ENCODE results near the gene DLGAP4. TPM values are rescaled to one million over a fixed set of nuclear protein-coding genes. Genes with fewer than 3 reads are reported as not detected.
"Not testable (repeated sequence)": the region's sequence is repeated elsewhere in the genome, so short reads cannot be mapped to it uniquely, and the experiment has no call there.

DLGAP4 gene
- total RNA-seq, 1 donor from 2014 or later: 46.3 TPM

DNA sequence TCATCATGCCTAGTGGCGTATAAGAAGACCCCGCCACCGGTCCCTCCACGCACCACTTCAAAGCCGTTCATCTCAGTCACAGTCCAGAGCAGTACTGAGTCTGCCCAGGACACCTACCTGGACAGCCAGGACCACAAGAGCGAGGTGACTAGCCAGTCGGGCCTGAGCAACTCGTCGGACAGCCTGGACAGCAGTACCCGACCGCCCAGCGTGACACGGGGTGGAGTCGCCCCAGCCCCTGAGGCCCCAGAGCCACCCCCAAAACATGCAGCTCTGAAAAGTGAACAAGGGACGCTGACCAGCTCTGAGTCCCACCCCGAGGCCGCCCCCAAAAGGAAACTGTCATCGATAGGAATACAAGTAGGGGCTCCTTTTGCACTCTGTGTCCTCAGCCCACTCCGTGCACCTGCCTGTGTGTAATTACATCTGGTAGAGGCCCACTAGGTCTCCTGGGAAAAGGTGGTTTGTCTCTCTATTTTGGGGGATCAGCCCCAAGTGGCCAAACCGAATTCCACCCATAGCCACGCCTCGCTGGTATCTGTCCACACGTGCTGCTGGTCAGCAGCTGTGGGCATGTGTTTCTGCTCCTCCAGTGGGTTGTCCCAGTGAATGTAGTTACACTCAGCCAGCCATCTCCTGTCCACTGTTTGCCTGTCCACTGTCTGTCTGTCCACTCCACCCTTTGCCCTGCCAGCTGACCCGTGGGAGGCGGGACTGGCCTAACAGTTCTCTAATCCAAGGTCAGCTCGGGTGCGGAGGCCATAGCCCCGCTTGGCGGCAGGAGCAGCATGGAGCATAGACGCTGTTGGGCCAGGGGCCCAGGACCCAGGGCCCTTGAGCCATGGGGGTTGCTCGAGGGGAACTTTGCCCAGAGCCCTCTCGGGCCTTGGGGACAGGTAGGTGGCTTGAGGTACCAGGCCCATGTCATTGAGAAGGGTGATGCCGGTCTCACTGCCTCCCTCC is 190.8 kb downstream of the DLGAP4 start:
- intact Hi-C loops (cut with micrococcal nuclease): no loop called here

DNA sequence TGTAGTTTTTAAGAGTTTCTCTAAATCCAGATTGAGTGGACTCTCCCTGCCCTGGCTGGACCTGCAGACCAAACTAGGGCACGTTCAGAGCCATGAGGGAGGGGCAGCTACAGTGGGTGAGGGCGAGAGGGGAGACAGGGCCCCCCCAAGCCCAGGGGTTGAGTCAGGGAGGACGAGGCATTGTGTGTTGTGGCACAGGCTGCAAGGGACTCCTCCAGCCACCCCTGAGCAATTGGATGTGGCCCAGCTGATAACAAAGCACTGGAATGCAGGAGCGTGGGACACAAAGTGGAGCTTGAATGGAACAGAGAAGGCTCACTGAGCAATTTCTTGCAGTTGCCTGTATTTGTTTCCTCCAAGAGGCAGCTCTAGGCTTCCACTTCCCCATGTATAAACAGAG is 191.7 kb downstream of the DLGAP4 start:
- intact Hi-C loops (cut with micrococcal nuclease): no loop called here

DNA sequence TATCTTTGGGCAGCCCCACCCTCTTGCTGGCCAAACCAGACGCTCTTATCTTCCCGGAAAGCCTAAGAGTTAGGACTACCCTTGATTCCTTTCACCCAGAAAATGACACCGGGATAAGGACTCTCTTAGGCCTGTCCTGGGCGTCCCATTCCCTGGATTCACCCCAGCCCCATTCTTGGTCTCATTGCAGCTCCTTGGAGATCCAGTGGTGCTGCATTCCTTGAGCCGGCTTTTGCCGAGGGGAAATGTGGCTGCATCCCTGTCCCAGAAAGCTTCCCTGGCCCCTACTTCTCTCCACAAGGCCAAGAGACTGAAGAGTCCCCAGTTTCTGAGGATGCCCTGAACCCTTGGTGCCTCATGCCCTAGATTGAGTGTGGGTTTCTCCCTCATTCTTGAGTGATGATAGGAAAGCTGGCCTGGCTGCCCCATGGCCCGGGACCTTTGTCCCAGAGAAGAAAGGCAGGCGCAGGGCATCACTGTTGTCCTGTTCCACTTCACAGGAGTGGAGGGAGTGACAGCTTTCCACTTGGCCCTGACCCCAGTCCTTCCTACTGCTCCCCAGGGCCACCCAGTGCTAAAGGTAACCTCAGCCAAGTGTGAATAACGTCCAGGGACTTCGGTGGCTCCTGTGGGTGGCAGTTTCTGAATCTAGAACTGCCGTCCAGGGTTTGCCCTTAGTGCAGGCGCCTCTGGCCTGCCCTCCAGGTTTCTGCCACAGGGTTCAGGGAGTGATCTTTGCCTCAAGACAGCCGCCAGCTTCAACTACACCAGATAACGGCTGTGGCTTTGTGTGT is 192.4 kb downstream of the DLGAP4 start:
- intact Hi-C loops (cut with micrococcal nuclease): no loop called here

DNA sequence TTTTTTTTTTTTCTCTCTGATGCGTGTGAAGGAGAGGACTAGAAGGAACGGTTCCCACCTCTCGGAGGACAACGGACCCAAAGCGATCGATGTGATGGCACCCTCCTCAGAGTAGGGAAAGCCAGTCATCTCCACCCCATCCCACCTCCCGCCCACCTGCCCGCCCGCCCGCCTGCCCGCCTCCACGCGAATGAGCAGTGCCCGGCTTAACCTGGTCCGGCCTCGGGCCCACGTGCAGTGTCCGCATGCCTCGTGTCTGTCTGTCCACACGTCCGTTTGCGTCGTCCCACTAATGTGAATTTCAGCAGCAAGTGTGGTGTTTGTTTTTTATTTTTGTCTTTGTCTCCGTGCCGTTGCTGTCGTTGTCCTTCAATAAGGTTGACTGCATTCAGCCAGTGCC is 193.1 kb downstream of the DLGAP4 start:
- intact Hi-C loops (cut with micrococcal nuclease): no loop called here

DNA sequence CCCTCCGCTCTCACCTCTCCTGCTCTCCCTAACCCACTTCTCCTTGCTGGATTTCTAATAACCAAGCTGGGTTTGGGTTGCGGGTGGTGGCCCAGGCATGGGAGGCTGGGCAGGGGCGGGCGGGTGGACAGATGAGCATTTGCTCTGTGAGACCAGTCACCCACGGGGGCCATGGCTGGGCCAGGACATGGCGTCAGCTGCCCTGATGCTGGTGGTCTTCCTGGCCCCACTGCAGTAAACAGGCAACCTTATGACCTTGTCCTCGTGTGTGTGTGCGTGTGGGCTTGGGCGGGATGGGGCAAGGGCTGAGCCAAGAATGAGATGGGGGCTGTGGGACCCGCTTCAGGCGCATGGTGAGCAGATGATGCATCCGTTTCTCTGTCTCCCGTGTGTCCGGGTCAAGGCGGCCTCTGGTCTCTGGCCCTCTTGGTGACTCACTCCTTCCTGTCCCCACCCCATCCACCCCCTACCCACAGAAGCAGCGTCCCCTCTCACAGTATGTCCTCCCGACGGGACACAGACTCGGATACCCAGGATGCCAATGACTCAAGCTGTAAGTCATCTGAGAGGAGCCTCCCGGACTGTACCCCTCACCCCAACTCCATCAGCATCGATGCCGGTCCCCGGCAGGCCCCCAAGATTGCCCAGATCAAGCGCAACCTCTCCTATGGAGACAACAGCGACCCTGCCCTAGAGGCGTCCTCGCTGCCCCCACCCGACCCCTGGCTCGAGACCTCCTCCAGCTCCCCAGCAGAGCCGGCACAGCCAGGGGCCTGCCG is 193.8 kb downstream of the DLGAP4 start:
- intact Hi-C loops (cut with micrococcal nuclease): no loop called here

DNA sequence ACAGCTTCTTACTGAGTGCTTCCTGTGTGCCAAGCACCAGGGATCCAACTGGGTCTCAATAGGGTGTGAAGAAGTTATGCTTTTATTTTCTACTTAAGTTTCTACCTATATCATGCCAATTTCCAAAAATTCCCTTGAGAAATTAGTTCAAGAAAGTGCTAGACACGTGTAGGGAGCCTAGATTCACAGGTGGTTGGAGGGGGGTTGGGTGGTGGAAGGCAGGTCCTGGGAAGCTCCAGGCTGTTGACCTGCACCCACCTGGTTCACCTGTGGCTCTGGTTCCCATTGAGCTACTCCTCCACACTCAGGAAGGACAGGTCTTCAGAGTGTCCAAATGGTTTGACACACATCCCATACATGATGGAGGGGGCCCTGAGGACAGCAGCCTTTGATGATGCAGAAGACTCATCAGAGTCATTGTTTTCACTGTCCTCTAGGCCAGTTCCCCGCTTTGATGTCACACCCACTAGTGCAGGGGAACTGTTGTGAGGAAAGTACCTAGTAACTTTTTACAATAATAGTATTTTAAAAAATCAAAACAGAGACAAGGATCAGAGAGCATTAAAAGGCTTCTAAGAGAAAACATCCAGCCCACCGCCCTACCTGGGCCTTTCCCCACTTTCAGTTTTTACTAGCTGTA is 195.3 kb downstream of the DLGAP4 start:
- intact Hi-C loops (cut with micrococcal nuclease): no loop called here

DNA sequence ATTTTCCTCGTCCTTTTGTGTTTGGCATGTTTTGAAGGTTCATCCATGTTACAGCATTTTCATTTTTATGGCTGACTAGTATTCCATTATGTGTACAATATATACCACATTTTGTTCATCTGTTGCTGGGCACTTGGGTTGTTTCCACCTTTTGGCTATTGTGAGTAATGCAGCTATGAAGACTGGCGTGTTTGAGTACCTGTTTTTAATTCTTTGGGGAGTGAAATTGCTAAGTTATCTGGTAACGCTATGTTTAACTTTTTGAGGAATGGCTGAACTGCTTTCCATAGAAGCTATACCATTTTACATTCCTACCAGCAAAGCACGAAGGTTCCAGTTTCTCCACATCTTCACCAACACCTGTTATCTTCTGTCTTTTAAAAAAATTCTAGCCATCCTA is 198.2 kb downstream of the DLGAP4 start:
- intact Hi-C loops (cut with micrococcal nuclease): no loop called here

DNA sequence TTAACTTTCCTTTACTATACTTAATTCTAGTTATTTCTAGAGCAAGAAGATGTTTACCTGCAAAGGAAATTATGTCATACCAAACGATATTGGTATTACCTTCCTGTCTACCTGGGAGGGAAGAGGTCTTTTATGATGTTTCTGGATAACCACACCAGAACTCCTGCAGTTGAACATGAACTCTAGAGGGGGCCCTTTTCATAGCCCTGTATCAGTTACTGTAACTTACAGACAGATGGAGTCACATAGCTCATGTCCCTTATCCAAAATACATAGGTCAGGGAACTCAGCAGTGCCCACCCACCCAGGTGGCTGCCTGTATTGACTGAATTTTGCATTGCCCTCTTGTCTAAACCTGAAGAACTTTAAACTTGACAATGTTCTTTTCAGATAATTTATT is 200.1 kb downstream of the DLGAP4 start:
- intact Hi-C loops (cut with micrococcal nuclease): loop anchor here (1.0 to 5.0 kb wide), 2 partner anchors 99 to 266 kb away; partner anchors contain the start of genes DSN1 and RAB5IF

DNA sequence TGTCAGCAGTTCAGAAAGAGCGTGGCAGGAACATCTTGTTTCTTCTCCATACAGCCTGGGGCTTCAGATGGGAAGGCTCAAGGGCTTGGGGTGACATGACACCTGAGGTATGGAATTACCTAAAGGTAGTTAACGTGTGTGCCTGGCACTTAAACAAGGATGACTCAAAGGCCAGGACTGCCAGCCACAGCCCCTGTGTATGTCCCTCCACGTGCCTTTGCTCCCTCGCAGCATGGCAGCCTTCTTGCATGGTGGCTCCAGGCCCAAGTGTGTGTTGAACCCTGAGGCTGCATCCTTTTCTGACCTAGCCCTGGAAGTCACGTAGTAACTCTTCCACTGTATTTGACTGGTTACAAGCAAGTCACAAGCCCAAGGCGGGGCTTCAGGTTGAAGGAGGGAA is 201.6 kb downstream of the DLGAP4 start:
- intact Hi-C loops (cut with micrococcal nuclease): loop anchor here (5.0 kb wide), 1 partner anchor 265 kb away; the partner anchor contains the start of gene DSN1

DNA sequence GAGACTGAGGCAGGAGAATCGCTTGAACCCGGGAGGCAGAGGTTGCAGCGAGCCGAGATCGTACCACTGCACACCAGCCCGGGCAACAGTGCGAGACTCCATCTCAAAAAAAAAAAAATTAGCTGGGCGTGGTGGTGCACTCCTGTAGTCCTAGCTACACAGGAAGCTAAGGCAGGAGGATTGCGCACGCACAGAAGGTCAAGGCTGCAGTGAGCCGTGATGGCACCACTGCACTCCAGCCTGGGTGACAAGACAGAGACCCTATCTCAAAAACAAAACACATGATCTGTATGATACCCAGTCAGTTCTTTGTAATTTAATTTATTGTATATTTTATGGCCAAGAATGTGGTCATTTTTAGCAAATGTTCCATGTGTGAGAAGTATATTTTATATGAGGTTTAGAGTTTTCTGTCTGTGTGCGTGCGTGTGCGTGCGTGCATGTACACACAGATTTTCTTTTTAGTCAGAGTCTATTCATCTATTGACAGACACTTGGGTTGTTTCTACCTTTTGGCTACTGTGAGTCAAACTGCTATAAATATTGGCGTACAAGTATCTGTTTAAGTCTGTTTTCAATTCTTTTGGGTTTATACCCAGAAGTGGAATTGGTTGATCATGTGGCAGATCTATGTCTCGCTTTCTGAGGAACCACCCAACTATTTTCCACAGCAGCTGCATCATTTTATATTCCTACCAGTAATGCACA is 213.0 kb downstream of the DLGAP4 start:
- intact Hi-C loops (cut with micrococcal nuclease): no loop called here

DNA sequence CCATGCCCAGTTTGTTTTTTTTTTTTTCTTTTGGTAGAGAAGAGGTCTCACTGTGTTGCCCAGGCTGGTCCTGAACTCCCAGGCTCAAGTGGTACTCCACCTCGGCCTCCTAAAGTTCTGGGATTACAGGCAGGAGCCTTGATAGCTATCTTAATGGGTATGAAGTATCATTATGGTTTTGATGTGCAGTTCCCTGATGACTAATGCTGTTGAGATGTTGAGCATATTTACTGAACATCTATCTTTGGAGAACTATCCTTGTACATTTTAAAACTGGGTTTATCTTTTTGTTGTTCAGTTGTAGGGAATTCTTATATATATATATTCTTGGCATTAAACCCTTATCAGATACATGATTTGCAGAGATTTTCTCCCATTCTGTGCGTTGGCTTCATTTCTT is 213.8 kb downstream of the DLGAP4 start:
- intact Hi-C loops (cut with micrococcal nuclease): no loop called here

DNA sequence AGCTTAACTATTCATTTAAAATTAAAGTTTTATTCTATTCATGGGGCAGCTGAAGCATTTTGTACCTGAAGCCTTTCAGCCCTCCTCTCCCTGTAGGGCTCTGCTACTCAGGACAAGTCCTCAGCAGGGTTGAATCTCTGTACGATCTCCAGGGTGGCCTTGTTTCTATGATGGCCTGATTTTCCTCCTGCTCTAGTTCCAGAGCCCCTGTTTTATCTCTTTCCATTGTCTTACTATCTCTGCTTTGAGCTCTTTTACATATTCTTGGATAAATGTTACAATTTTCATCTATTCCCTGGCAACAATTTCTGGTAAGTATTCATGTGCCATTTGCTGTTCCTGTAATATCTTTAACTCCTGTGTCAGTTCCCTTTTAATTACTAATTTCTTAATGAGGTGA is 215.4 kb downstream of the DLGAP4 start:
- intact Hi-C loops (cut with micrococcal nuclease): no loop called here

DNA sequence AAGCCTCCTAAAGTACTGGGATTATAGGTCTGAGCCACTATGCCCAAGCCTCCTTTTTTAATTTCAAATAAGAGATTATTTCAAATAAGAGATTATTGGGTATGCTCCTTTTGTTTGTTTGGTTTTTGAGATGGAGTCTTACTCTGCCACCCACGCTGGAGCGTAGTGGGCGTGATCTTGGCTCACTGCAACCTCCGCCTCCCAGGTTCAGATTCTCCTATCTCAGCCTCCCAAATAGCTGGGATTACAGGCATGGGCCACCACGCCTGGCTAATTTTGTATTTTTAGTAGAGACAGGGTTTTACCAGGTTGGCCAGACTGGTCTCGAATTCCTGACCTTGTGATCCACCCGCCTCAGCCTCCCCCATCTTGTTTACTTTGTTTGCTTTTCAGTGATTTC is 216.3 kb downstream of the DLGAP4 start:
- intact Hi-C loops (cut with micrococcal nuclease): not testable (repeated sequence)

DNA sequence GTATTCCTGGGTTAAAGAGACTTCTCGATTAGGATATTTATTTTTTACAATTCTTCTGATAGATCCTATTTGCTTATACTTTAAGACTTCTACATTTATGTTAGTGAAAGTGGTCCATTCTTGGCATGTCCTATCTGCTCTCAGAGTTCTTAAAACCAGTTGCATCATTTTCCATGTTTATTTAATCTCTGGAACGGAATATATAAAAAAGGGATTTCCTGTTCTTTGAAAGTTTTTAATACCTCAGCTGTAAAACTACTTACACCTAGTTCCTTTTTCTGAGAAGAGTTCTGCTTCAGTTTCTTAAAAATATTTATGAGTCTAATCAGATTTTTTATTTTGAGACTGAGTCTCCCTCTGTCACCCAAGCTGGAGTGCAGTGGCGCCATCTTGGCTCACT is 217.2 kb downstream of the DLGAP4 start:
- intact Hi-C loops (cut with micrococcal nuclease): no loop called here

DNA sequence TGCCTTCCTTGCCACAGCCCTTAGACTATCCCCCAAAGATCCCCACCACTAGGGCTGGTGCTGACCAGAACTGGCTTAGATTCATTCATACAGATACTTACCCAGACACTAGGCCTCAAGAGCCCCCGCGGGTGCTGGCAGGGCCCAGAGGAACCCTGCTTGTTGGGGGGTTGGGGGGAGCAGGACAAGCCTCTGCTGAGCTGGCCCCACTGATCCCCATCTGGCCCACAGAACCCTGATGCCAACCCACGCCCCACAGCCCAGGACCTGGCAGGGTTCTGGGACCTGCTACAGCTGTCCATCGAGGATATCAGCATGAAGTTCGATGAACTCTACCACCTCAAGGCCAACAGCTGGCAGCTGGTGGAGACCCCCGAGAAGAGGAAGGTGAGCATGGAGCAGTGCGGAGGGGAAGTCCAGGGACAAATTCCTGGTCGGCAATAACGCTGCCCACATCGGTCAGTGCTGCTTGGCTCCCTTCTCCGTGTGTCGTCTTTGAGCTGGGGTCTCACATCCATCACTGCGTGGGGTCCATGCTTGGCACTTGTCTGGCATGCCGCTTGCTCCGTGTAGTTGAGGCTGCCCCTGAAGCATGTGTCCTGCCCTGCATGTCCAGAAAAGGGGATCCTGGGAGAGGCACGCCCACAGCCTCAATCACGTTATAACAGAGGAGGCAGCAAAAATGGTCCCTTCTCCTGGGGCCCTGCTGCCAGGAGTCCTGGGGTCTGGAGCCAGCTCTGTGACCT is 219.7 kb downstream of the DLGAP4 start:
- intact Hi-C loops (cut with micrococcal nuclease): no loop called here

DNA sequence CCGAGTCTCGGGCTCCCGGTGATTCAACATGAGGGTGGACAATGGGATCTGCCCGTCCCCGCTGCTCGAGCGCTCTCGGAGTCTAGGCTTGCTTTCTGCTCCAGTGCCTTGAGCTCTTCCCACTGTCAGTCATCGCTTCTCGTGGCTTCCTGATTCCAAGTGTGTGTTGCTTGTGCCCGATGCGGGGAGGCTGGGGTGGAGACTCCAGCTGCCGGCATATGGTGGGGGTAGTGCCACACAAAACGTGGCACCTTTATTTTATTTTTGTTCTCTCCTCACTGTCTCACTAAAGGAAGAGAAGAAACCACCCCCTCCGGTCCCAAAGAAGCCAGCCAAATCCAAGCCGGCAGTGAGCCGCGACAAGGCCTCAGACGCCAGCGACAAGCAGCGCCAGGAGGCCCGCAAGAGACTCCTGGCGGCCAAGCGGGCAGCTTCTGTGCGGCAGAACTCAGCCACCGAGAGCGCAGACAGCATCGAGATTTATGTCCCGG is 220.4 kb downstream of the DLGAP4 start:
- intact Hi-C loops (cut with micrococcal nuclease): no loop called here

DNA sequence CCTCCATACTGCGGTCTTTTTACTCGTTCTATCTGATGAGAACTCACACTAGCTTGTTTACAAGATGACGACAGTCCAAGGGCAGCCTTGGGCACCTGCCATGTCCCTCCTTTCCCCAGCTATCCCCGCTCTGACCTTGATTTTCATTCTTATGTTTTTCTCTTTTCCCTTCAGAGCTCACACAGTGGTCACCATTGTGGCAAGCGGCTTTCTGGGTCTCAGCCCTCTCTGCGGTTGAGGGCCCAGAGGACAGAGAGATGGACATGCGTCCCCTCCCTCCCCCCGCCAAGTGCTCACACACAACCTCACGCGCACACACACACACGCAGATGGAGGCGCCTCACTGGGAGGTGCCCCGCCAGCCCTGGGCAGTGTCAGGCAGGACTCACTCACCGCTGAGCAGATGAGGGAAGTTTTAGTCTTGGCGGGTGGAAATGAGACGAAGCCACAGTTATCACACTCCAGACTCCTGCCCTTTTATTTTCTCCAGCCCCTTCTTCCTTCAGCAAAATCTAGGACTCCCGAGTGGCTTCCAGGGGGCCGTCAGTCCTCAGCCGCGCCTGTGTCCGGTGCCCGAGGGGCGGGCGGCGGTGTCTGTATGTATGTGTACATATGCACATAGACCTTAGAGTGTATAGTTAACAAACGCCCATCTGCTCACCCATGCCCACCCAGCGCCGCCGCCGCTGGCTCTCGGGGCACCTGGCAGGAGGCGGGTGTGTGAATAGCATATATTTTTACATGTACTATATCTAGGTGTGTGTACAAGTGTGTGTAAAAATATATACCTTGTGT is 221.4 kb downstream of the DLGAP4 start:
- intact Hi-C loops (cut with micrococcal nuclease): no loop called here

DNA sequence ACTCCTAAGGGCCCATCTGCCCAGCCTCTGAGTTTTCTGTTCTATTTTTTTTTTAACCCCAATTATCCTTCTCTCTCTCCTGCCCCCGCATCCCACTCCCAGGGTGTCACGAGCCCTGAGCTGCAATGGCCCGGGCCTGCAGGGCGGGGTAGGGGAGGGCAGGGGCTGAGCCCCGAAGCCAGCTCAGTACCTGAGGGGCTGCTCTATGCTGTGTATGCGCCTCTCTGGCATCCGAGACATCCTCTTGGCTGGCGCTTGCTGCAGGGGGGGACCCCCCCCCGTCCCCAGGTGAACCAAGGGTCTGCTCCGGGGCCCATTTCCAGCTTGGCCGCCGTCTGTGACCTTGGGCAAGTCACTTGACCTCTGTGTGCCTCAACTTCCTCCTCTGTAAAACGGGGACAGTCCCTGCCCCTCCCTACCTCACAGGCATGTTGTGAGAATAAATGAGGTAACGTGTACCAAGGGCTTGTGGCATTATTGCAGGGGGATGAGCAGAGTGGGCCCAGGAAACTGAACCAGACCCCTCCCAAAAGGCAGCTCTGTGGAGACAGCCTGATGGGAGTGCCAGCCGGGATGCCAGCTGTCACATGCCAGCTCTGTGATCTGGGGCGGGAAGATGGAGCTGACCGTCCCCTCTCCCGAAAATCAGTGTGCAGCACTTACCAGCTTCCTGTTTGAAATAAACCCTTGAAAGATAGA is 222.2 kb downstream of the DLGAP4 start:
- intact Hi-C loops (cut with micrococcal nuclease): no loop called here
